Ishikawa (cell line): ENCODE results near the gene DMPK.

Experiments
- CEBPB ChIP-seq: IDR thresholded peaks from 2 replicates; pipeline ENCODE4 v1.6.1; 2012
- CREB1 ChIP-seq: IDR thresholded peaks from 2 replicates; pipeline ENCODE4 v1.6.1; 2012; ENCODE audit warnings: low read depth
- EGR1 ChIP-seq: IDR thresholded peaks from 2 replicates; pipeline ENCODE4 v1.6.1; 2012
- EP300 ChIP-seq: IDR thresholded peaks from 2 replicates; pipeline ENCODE4 v1.6.1; 2012; ENCODE audit warnings: borderline replicate concordance
- FOXM1 ChIP-seq: IDR thresholded peaks from 2 replicates; pipeline ENCODE4 v1.6.1; 2012; ENCODE audit warnings: low read depth, borderline replicate concordance
- NFIC ChIP-seq: IDR thresholded peaks from 2 replicates; pipeline ENCODE4 v1.6.1; 2012
- RAD21 ChIP-seq: IDR thresholded peaks from 2 replicates; pipeline ENCODE4 v1.6.1; 2012; ENCODE audit warnings: low read depth
- TAF1 ChIP-seq: IDR thresholded peaks from 2 replicates; pipeline ENCODE4 v1.6.1; 2012; ENCODE audit warnings: low read depth, mild to moderate bottlenecking
- TCF12 ChIP-seq: IDR thresholded peaks from 2 replicates; pipeline ENCODE4 v1.6.1; 2012; ENCODE audit warnings: low read depth
- TEAD4 ChIP-seq: IDR thresholded peaks from 2 replicates; pipeline ENCODE4 v1.6.1; 2012
- YY1 ChIP-seq: IDR thresholded peaks from 2 replicates; pipeline ENCODE4 v1.6.1; 2012; ENCODE audit warnings: low read depth
- ZBTB7A ChIP-seq: IDR thresholded peaks from 2 replicates; pipeline ENCODE4 v1.6.1; 2012; ENCODE audit warnings: low read depth
- TF ChIP-seq, protein P1 (sequence below): IDR thresholded peaks from 2 replicates; pipeline ENCODE4 v1.6.1; 2012
- TF ChIP-seq, protein P2 (sequence below): IDR thresholded peaks from 2 replicates; pipeline ENCODE4 v1.6.1; 2012; ENCODE audit warnings: low read depth, mild to moderate bottlenecking
- TF ChIP-seq, protein P3 (sequence below): IDR thresholded peaks from 2 replicates; pipeline ENCODE4 v1.6.1; 2012

DMPK gene

DNA sequence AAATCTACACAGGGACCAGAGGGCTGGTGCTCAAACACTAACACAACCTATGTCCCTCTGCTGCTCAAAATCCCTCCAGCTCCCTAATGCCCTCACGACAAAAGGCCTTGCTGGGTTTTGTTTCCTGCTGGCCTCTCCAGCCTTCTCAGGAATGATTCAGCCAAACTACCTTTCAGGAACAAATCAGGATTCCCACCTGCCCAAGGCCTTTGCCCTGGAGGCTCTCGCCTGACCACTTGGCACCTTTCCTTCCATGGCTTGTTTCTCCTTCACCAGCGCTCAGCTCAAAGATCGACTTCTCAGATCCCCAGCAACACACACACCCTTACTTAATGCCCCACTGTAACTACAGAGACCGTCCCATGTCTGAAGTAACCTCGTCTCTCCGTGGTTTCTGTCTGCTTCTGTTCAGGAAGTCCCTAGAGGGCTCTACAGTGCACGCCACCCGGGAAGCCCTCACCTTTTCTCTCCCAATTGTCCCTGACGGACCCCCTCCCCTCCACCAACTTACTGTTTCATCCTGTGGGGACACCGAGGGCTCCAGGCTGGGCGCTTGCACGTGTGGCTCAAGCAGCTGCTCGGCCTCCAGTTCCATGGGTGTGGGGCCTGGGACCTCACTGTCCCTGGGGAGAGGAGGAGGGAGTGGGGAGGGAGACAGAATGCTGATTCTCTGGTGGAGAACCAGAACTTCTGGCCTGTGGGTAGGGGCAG lies 10.0 kb downstream of the DMPK start:
- no peak for TF ChIP-seq CEBPB
- TF ChIP-seq, protein P1, sequence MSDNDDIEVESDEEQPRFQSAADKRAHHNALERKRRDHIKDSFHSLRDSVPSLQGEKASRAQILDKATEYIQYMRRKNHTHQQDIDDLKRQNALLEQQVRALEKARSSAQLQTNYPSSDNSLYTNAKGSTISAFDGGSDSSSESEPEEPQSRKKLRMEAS = no peak
- TF ChIP-seq CREB1 = no peak
- no peak for TF ChIP-seq NFIC

DNA sequence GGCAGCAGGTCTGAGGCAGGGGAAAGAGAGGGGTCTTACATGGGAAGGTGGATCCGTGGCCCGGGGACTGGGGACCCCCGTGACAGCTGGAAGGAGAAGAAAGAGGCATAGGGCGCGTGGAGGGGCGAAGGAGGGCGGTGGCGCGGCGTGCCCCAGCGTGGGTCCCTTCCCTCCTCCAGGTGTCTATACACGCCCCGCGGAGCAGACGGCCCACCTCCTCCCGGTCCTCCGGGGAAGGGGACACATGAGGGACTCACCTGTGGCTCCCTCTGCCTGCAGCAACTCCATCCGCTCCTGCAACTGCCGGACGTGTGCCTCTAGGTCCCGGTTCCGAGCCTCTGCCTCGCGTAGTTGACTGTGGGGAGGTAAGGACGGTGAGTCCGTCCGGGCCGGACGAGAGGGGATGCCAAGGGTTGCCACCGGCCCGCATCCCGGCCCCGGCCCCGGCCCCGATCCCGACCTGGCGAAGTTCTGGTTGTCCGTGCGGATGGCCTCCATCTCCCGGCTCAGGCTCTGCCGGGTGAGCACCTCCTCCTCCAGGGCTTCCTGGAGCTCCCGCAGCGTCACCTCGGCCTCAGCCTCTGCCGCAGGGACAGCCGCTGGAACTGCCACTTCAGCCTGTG lies 10.9 kb downstream of the DMPK start:
- TF ChIP-seq, protein P2, sequence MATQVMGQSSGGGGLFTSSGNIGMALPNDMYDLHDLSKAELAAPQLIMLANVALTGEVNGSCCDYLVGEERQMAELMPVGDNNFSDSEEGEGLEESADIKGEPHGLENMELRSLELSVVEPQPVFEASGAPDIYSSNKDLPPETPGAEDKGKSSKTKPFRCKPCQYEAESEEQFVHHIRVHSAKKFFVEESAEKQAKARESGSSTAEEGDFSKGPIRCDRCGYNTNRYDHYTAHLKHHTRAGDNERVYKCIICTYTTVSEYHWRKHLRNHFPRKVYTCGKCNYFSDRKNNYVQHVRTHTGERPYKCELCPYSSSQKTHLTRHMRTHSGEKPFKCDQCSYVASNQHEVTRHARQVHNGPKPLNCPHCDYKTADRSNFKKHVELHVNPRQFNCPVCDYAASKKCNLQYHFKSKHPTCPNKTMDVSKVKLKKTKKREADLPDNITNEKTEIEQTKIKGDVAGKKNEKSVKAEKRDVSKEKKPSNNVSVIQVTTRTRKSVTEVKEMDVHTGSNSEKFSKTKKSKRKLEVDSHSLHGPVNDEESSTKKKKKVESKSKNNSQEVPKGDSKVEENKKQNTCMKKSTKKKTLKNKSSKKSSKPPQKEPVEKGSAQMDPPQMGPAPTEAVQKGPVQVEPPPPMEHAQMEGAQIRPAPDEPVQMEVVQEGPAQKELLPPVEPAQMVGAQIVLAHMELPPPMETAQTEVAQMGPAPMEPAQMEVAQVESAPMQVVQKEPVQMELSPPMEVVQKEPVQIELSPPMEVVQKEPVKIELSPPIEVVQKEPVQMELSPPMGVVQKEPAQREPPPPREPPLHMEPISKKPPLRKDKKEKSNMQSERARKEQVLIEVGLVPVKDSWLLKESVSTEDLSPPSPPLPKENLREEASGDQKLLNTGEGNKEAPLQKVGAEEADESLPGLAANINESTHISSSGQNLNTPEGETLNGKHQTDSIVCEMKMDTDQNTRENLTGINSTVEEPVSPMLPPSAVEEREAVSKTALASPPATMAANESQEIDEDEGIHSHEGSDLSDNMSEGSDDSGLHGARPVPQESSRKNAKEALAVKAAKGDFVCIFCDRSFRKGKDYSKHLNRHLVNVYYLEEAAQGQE = no peak
- TF ChIP-seq TEAD4 (no peak), YY1 (no peak), TAF1 (no peak), EP300 (no peak), EGR1 (no peak), CEBPB (no peak), TCF12 (no peak), CREB1 (no peak), NFIC (no peak), ZBTB7A (no peak), RAD21 (no peak)
- TF ChIP-seq, protein P1 = no peak
- TF ChIP-seq, protein P3, sequence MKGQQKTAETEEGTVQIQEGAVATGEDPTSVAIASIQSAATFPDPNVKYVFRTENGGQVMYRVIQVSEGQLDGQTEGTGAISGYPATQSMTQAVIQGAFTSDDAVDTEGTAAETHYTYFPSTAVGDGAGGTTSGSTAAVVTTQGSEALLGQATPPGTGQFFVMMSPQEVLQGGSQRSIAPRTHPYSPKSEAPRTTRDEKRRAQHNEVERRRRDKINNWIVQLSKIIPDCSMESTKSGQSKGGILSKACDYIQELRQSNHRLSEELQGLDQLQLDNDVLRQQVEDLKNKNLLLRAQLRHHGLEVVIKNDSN = no peak

DNA sequence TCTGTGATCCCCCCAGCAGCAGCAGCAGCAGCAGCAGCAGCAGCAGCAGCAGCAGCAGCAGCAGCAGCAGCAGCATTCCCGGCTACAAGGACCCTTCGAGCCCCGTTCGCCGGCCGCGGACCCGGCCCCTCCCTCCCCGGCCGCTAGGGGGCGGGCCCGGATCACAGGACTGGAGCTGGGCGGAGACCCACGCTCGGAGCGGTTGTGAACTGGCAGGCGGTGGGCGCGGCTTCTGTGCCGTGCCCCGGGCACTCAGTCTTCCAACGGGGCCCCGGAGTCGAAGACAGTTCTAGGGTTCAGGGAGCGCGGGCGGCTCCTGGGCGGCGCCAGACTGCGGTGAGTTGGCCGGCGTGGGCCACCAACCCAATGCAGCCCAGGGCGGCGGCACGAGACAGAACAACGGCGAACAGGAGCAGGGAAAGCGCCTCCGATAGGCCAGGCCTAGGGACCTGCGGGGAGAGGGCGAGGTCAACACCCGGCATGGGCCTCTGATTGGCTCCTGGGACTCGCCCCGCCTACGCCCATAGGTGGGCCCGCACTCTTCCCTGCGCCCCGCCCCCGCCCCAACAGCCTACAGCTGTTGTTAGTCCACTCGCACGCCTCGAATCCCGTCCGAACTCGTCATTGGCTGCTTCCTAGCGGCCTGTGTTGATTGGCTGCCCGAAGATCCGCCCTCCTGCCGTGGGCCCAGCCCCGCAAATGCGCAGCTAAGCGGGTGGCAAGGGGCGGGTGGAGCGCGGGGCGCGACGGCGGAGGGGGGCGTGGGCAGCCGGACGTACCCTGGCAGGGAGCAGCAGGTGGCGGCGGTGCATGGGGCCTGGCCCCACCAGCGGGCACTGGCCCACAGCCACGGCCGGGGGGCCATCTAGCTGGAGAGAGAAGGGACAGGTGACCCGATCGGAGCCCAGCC lies 11.8 kb downstream of the DMPK start:
- TF ChIP-seq YY1 (no peak), EGR1 (peak; percentile 60), TEAD4 (peak; percentile 21; the same call in 1 of the 2 replicates), FOXM1 (no peak), CEBPB (no peak), EP300 (0 out of 2 replicates have a peak, but pooled peaks have one; percentile 6), RAD21 (peak; percentile 58; the same call in 1 of the 2 replicates), ZBTB7A (peak; percentile 85), NFIC (peak; percentile 29), TAF1 (no peak; the same call in 1 of the 2 replicates), CREB1 (peak; percentile 30; the same call in 1 of the 2 replicates), TCF12 (peak; percentile 22)
- TF ChIP-seq, protein P3 = no peak; the same call in 1 of the 2 replicates
- TF ChIP-seq, protein P1 = peak; percentile 86
- TF ChIP-seq, protein P2 = no peak

DNA sequence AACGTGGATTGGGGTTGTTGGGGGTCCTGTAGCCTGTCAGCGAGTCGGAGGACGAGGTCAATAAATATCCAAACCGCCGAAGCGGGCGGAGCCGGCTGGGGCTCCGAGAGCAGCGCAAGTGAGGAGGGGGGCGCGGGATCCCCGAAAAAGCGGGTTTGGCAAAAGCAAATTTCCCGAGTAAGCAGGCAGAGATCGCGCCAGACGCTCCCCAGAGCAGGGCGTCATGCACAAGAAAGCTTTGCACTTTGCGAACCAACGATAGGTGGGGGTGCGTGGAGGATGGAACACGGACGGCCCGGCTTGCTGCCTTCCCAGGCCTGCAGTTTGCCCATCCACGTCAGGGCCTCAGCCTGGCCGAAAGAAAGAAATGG lies 12.5 kb downstream of the DMPK start:
- TF ChIP-seq ZBTB7A = peak; percentile 81; the same call in 1 of the 2 replicates
- TF ChIP-seq, protein P1 = no peak
